ENCODE measurements around the gene RNF213.

RNF213 gene

DNA sequence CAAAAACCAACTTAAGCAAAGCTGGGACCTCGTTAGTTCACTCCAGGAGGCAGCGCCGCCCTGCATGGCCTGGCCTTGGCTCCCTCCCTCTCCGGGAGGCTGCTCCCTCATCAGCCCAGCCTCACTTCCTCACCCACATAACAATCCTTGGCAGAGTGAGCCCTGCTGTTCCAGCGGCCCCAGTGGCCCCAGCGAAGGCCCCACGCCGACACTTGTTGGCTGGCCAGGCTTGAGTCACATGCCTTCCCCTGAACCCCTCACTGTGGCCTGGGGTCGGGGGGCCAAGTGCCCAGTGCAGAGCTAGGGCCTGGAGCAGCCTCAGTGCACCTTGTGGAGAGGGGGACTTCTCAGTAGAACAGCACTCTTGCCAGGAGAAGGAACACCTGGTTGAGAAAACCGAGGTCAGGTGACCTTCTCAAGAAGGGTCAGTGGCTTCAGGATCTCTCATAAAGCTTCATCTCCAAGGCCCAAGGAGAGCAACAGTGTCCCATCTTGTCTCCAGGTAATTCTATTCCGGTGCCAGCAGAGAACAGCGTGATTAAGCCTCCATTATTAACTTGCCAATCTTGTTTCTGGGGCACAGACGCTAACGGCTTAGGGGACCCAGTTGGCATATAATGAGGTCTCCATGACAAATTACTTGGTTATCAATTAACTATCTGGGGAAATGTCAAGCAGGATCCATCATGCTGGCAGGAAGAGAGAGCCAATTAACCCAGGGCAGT is 181.1 kb downstream of the RNF213 start:
- H3K4me3 ChIP-seq (ENCODE audit: low read depth, low read length), result no peak overlapping the region
- POLR2A ChIA-PET, result no interaction called here
- CTCF ChIA-PET, result interaction anchor here (1.0 kb wide), 1 partner anchor 134 kb away, joined by 4 read pairs; no protein-coding TSS in a partner anchor
- DNase-seq (ENCODE audit: low read depth, low spot score), result no peak
- TF ChIP-seq, protein P1, sequence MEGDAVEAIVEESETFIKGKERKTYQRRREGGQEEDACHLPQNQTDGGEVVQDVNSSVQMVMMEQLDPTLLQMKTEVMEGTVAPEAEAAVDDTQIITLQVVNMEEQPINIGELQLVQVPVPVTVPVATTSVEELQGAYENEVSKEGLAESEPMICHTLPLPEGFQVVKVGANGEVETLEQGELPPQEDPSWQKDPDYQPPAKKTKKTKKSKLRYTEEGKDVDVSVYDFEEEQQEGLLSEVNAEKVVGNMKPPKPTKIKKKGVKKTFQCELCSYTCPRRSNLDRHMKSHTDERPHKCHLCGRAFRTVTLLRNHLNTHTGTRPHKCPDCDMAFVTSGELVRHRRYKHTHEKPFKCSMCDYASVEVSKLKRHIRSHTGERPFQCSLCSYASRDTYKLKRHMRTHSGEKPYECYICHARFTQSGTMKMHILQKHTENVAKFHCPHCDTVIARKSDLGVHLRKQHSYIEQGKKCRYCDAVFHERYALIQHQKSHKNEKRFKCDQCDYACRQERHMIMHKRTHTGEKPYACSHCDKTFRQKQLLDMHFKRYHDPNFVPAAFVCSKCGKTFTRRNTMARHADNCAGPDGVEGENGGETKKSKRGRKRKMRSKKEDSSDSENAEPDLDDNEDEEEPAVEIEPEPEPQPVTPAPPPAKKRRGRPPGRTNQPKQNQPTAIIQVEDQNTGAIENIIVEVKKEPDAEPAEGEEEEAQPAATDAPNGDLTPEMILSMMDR (IDR thresholded peaks at IDR 0.05; ENCODE audit: insufficient read depth, low read length, missing control alignments), result no peak

DNA sequence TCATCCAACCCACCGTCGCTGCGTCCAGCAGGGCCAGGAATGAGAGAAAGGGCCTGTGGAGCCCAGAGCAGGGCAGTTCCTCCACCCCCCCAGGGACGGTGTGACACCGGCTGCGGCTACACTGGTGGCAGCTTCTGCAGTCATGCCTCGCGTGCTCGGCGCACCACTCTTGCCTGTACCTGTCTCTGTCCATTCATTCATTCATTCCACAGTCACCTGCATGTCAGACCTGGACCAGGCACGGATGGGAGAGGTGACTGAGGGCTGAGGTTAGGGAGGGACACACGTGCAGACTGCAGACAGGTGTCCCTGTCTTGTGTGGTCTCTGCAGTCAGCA is 181.6 kb downstream of the RNF213 start:
- ChIA-PET POLR2A (interaction anchor here (0.8 kb wide), 1 partner anchor 12 kb away, joined by 4 read pairs; no protein-coding TSS in a partner anchor), CTCF (no interaction called here)
- no peak for DNase-seq (ENCODE audit: low read depth, low spot score)
- TF ChIP-seq, protein P1 (IDR thresholded peaks at IDR 0.05; ENCODE audit: insufficient read depth, low read length, missing control alignments), result no peak
- no peak overlapping the region for H3K4me3 ChIP-seq (ENCODE audit: low read depth, low read length)

DNA sequence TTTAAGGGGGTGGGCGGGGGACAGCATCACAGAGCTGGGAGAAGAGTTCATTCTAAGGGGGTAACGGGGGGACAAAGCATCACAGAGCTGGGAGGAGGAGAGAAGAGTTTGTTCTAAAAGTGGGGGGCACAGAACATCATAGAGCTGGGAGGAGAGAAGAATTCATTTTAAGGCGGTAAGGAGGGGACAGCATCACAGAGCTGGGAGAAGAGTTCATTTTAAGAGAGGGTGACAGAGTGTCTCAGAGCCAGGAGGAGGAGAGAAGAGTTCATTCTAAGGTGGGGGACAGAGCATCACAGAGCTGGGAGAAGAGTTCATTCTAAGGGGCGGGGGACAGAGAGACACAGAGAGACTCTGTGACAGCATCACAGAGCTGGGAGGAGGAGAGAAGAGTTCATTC is 182.1 kb downstream of the RNF213 start:
- TF ChIP-seq, protein P1 (IDR thresholded peaks at IDR 0.05; ENCODE audit: insufficient read depth, low read length, missing control alignments), result no peak
- CTCF ChIA-PET, result interaction anchor here (2.1 kb wide), 1 partner anchor 16 kb away, joined by 6 read pairs; no protein-coding TSS in a partner anchor
- no peak for DNase-seq (ENCODE audit: low read depth, low spot score)
- no peak overlapping the region for H3K4me3 ChIP-seq (ENCODE audit: low read depth, low read length)
- POLR2A ChIA-PET, result interaction anchor here (0.8 kb wide), 1 partner anchor 12 kb away, joined by 4 read pairs; no protein-coding TSS in a partner anchor

DNA sequence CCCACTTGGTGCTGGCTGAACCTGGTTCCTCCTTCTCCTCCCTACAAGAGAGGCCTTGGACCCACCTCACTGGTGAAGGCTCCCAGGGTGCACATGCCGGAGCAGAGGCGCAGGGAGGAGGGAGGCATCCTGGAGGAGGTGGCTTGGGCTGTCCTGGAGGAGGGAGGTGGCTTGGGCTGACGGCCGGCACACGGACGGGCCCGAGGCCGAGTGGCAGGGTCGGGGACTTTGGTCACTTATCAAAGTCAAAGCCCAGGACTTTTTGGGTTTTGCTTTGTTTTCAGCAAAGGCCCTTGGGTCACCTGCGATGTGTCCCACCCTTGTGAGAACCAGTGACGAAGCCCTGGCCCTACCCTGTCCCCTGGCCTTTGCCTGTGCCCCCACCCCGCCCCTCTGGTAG is 182.8 kb downstream of the RNF213 start:
- no peak for DNase-seq (ENCODE audit: low read depth, low spot score)
- H3K4me3 ChIP-seq (ENCODE audit: low read depth, low read length), result no peak overlapping the region

DNA sequence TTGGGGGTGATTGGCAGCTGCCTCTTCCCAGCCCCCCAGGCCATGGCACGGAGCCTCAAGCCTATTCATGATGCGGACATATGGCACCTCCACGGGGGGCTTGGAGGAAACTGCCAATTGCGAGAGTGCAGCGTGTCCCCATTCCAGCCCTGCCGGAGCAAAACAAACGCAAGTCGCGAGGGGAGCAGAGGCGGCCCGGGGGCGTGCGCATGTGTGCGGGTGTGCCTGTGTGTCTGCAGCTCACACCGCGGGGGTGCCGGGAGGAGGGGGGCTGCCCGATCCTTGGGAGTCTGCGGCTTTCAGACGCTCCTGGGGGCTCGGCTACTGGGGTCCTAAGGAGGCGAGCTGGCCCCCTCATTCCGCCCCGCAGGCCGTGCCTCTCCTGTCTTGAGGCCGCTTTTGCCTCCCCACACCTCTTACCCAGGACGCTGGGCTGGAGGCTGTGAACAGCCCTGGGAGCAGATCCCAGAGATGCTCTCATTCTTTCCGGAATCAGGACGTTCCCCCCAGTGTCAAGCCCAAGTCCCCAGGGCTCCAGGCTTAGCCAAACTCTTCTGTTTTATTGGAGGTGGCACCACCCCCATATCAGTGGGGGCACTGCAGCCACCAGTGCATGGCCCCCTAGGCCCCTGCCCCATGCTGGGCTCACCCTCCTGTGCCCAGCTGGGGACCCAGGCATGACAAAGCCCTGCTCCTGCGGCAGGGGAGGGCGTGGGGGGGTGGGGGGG is 183.4 kb downstream of the RNF213 start:
- H3K4me3 ChIP-seq (ENCODE audit: low read depth, low read length), result no peak overlapping the region
- ChIA-PET CTCF (interaction anchor here (2.1 kb wide), 1 partner anchor 17 kb away, joined by 6 read pairs; no protein-coding TSS in a partner anchor), POLR2A (no interaction called here)

More for the DNA sequence above, 182.8 kb downstream of the RNF213 start:
- TF ChIP-seq, protein P1 (IDR thresholded peaks at IDR 0.05; ENCODE audit: insufficient read depth, low read length, missing control alignments), result no peak
- POLR2A ChIA-PET, result no interaction called here
- CTCF ChIA-PET, result interaction anchor here (2.1 kb wide), 1 partner anchor 16 kb away, joined by 6 read pairs; no protein-coding TSS in a partner anchor

More for the DNA sequence above, 183.4 kb downstream of the RNF213 start:
- DNase-seq (ENCODE audit: low read depth, low spot score), result no peak
- TF ChIP-seq, protein P1 (IDR thresholded peaks at IDR 0.05; ENCODE audit: insufficient read depth, low read length, missing control alignments), result no peak

Measured in AG04449 (cell line).